NCI-H1105 (cell line): ENCODE results near the gene PROSER1.
"Not testable (repeated sequence)": the region's sequence is repeated elsewhere in the genome, so short reads cannot be mapped to it uniquely, and the experiment has no call there.

Experiments
- DNase-seq: peaks from one replicate; lab custom pipeline; 2025; lab: John Stamatoyannopoulos, UW

PROSER1 gene

DNA sequence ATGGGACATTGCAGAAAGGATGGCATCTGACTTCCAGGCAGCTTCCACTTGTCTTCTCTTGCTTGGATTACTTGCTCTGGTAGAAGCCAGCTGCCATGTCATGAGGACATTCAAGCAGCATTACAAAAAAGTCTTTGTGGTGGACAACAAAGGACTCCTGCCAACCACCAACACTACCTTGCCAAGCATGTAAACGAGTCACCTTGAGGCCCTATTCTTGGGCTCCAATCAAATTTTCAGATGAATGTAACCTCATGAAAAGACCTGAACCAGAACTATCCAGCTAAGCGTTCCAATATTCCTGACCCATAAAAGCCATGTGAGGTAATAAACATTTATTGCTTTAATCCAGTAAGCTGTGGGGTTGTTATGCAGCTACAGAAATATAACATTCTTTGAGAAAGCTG lies 12.5 kb downstream of the PROSER1 start:
- no peak for DNase-seq

DNA sequence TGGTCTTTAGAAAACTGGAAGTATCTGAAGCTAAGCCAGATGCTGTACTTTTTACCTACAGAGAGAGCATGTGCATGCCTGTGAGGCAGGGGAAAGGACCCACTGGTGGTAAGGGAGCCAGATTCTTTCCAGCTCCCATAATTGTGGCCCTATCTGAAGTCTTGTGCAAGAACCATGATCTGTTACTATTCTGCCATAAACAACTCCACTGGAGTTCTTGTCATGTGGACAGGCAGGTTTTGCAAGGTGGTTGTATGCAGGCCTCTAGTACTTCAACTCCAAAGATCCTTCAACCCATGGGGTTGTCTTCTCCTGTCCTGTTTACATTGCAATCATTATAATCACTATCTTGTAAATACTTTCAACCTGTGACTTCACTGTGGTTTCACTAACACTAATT lies 14.1 kb downstream of the PROSER1 start:
- no peak for DNase-seq

DNA sequence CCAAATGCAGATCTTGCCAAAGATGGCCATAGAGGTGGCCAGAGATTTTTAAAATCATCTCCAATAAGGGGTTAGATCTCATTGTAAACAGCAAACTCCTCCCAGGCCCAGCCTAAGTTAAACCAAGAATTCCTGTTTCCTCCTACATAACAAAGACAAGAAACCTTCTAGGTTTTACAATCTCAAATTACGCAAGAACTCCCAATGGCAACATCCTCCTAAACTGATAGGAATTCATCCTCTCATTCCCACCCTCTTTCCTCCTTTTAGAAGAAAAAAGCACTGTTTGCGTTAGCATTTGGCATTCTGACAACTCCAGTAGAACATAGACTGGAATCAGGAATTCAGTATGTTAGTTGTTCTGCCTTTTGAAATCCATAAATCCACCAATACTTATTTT lies 14.6 kb downstream of the PROSER1 start:
- DNase-seq, result no peak

DNA sequence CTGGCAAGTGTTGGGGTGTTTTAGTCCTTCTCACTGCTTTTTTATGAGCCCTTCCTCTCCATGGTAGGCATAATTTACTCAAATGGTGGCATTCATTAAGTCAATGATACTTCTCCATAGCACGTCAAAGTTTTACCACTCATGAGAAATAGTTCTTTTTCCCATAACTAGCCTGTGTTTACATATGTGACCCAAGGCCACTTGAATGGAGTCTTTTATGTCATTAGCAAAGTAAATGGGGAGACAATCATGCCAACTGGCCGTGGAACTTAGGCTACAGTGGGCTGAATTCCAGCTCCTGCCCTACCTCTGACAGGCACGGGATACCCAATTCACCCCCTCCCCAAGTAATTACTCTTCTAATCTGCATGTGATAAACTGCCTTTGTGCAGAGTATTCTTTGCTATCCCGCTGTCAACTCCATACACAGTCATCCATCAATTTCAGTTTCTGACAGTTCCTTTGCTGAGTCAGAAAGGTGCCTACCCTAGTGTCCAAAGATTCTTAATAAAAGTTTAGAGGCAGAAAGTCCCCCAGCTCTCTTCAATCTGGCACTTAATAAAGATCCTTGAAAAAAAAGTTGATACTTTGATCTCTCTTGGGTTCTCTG lies 16.9 kb downstream of the PROSER1 start:
- no peak for DNase-seq

DNA sequence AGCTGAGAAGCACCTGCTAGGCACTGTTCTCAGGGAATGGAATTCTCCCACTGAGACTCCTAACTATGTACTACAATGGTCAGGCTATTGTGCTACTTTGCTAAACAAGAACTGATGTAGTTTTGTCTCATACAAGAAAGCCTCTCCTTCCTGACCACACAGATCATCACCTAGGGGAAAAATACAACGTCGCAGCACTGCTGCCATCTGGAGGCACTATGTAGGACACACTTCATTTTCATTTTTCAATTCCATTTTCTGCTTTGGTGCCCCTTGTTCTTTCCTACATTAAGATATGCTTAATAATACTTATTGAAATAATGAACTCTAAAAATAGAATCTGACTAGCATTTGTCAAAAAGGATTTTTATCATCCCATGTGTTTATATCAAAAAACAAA lies 21.1 kb downstream of the PROSER1 start:
- DNase-seq, result no peak

DNA sequence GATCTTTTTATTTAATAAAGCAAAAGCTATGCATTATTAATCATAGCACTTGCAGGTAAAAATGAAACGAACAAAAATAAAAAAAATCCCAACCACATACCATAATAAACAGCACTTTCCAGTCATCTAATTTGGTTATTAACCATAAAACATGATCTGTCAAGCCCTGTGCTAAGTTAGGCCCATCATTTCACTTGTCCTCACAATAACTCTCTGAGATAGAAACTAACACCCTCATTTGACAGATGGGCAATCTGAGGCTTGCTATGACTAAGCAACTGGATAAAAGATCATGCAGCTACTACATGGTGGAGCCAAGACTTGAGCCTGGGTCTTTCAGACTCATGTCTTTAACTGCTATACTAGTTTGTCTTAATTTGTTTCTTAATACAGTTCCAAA lies 21.8 kb downstream of the PROSER1 start:
- no peak for DNase-seq

DNA sequence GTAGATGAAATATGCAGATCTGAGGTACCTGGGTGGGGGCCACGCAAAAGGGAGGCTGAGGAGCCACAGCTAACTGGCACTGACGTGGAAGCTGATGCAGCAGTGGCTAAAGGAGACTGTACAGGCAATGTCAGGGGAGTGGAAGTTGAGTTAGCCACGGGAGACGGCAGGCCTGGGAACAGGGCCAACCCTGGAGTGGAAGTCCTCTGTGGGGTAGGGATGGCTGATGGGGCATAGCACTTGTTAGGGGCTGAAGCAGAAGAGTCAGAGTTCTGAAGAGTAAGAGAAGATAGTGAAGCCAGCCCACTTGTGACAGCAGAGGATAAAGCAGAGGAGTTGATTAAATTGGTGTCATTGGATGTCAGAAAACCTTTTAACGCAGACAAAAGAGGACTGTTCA lies 24.4 kb downstream of the PROSER1 start:
- DNase-seq, result no peak

DNA sequence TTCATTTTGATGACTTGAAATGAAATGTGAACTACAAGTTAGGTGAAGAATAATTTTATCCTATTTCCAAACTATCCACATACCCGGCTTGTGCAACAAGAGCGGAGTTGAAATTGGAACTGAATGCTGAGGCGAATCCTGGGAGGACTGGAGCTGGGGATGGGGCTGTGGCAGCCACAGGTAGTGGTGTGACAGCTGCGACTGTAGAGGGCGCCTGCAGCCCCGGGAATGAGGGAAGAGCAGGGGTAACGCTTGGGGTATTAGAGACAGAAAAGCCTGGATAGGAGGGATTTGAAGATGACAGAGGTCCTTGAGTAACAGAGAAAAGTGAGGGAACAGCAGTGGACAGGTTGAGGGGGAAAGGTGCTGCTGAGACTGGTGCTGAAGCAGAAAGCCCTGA lies 25.3 kb downstream of the PROSER1 start:
- DNase-seq, result no peak

DNA sequence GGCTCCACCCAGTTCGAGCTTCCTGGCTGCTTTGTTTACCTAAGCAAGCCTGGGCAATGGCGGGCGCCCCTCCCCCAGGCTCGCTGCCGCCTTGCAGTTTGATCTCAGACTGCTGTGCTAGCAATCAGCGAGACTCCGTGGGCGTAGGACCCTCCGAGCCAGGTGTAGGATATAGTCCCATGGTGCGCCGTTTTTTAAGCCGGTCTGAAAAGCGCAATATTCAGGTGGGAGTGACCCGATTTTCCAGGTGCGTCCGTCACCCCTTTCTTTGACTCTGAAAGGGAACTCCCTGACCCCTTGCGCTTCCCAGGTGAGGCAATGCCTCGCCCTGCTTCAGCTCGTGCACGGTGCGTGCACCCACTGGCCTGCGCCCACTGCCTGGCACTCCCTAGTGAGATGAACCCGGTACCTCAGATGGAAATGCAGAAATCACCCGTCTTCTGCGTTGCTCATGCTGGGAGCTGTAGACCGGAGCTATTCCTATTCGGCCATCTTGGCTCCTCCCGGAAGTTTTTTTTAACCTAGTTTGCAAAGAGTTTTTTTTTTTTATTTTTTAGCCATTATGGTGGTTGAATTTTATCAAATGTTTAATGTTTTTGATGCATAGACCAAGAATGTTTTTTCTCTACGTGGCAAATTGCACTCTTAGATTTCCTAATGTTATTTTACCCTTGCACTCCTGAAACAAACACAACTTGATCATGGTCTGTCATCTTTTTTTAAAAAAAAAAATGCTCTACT lies 31.3 kb downstream of the PROSER1 start:
- not testable (repeated sequence) for DNase-seq

DNA sequence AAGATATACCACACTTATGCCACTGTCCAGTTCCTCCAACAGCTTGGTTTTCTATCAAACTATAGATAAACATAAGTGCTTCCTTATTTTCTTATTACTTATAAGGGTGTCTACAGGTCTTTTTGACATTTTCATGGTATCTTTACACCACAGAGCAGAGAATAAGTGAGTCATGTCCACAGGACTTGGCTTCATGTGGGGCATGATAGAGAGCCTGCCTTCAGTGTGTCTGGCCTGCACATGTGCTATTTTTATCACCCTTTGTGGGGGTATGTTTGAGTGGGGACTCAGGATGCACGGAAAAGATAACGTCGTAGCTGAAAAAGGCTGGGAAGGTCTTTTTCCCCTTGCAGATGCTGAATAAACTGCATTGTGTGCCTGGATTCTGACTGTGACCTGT lies 39.1 kb downstream of the PROSER1 start:
- DNase-seq, result no peak

DNA sequence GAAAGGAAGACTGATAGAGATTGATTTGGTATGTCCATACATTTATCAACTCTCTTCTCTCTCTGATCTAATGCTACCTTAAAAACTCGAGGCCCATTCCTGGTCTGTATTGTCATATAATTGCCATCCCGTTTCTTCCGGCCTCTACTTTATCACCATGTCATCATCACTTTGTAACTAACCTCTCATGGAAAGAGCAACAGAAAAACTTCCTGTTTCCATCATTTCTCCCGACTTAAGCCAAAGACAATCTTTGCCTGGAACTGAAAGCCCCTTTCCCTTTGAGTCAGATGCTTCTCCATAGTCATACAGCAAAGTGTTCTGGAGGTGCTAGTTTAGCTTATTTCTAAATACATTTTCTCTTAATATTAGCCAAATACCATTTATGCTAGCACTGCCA lies 44.5 kb downstream of the PROSER1 start:
- DNase-seq, result no peak

DNA sequence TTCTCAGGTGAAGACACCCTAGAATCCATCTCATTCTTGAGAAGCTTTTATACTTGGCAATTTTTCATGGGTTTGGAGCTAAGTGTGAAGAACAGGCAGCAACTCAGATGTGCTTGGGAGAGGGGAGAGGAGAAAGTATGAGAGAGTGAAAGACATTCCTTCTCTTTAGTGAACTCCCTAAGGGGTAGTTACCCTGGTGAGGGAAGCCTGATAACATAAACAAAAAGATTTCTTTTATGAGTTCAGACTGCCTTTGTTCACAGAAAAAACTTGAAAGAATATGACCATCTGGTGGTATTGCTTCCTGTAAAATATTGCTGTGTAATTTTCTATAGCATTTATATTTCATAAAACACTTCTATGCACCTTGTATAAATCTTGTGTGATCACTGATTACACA lies 47.2 kb downstream of the PROSER1 start, which contains the start of gene STOML3:
Gene STOML3, minus strand, starts transcription at position 139 of the 400 bp plus-strand sequence. Its CDS starts 110 bp downstream, at position 29.
- DNase-seq, result no peak

DNA sequence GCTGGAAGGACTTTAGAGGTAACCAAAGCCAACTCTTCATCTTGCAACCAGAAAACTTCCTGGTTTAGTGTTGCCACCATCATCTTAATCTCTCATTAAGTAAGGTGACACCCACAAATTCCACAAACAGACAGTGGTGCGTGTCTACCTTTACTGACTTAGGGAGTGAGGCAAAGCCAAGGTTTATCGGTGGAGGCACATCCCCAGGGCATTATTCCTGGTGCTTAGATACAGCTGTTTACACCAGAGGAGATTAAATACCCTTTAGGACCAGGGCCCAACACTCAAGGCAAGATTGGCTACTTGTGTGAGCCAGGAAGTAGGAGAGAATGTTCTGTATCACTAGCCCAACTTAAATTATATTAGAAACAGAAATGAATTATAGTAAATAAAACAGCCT lies 56.8 kb downstream of the PROSER1 start:
- DNase-seq, result no peak

DNA sequence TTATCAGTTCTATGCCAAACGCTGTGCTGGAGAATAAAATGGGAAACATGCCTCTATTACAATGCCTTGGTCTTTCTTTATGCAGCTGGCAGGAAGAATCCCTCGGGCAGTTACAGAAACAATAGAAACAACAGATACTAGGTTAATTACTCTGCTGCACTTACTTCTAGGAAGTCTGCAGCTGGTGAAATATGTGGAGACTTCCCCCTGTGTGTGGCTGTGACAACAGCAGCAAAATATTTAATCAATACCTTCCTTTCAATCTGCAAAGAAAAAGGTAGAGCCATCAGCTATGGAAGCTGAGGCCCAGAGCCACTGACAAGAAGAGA lies 57.2 kb downstream of the PROSER1 start:
- DNase-seq, result no peak

DNA sequence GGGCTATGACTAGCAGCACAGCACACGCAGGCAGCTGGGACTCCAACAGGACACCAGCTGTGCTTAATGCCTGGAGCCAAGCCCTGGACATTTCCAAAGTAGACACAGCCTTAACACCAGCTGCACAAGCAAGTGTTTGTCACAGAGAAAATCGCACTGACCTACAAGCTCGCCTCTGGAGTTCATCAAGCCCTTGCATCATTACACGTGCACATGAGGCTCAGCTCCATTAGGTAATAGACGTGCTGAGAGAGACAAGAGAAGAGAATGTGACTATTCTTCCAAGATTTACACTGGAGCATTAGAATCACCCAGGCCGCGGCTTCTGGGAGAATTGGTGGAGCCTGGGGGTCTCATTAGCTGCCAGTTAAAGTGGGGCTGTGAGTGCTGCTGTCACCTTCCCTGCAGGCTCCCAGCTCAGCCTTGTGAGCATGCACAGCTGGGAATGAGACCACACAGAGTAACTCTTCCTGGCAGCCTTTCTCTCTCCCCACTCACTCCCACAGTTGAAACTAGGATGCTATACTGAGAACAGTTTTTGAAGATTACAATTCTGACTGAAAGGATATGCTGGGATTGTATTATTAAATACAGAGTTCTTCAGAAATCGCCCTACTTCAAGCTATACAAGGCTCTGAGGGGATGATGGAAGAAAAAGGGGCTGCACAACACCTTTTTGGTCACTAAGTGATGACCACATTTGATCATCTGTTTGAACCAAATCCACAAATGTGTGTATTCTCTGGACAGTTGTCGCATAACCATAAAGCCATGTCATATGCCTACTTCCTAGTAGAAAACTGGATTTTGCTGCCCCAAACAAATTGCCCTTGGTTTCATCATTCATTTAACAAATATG lies 57.8 kb downstream of the PROSER1 start:
- no peak for DNase-seq

DNA sequence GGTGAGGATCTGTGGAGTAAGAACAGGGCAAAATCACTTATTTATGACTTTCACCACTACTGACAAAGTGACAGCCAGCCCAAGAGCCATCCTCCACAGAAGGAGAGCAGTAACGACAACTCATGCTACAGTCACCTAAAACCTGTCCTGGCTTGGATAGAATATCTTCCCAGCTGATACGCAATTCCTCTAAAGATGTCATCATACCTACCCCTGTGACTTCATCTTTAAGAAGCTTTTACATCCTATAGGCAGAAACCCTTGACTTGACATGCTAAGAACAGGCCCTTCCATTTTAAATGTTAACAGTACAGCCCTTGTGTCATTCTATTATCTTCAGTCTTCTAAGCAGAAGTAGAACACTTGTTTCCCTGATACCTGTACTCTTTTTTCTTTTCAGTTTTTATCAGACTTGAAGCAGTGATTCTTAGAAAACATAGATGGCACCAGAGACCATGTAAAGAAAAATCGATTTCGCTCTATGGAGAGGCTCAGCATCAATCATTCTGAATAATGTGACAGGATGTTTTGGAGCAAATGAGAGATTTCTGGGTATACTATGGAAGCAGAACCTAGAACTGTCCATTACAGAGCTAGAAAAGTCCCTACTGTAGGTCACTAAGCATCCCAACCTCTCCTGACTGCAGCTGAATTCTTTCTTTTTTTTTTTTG lies 67.4 kb downstream of the PROSER1 start:
- no peak for DNase-seq

DNA sequence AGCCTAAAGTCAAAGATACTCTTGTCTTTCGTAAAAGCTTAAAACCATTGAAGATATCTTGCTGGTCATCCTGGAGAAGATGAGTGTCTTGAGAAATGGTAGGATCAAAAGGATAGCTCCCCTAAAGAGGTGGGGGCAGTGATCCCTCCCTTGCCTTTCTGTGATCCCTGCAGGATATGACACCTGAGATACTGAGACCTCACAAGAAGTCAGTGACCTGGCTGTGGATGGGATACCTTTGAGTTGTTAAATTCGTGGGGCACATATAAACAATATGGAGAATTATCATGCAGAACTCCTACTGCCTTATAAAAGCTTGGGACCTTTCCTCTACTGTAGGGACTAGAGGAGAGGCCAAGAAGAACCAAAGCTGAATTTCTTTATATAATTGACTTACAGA lies 68.7 kb downstream of the PROSER1 start:
- DNase-seq, result no peak

DNA sequence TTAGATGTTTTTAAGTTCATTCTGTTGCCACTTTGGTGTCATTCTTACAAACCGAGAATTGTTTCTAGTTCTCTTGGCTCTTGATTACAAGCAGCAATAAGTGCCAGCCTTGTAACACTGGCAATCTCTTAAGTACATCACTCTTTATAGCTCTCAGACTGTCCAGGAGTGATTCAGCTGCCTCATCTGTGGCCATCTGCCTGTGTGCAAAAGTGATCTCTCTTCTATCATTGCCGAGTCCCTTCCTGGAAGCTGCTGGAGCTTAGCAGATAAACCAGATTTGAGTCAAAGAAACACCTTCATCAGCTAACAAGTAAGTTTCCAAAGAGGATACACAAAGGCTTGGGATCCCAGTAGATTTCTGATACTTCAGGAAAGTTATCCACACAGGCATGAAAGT lies 70.4 kb downstream of the PROSER1 start:
- no peak for DNase-seq

DNA sequence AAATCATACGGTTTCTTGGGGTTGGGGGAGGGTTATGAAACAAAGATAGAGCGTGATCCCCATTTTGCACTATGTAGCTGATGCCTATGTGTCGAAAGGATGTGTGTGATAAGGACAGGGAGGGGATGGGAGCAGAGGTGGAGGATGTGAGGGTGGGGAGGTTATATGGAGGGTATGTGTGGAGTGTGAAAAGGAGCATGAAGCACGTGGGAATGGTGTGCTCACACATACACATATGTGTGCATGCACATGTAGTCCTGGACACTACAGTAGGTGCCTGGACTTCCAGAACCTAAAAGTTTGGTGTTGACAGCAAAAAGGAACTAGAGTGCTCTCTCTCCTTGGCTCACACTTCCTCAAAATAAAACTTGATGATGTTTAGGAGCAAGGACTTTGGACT lies 72.6 kb downstream of the PROSER1 start:
- DNase-seq, result no peak

DNA sequence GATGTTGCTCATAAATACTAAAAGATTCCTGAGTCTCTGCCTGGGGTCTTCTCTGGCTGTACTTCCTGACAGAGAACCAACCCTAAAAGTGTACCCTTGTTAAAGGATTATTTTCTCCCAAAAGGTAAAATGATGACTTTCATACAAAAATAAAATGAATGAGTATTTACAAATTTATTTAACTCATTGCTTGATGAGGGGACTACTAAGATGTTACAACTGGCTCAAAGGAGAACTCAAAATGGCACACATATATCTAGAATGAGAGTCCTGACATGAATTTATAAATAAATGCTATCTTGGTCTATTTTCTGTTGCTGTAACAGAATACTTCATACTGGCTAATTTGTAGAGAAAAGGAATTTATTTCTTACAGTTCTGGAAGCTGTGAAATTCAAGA lies 77.7 kb downstream of the PROSER1 start:
- no peak for DNase-seq
